ENCODE data around the gene SEC31A.

- no peak for TF ChIP-seq GATA2 (IDR thresholded peaks at IDR 0.05; ENCODE audit: low read depth, low read length)
- TF ChIP-seq GATA3 (IDR thresholded peaks at IDR 0.05; ENCODE audit: low read depth, low read length): no peak
Measured at GRCh38 chr4:82770607-82771006, 120.3 kb downstream of the SEC31A start.
